ENCODE results near the gene SLC20A1.

The SLC20A1 gene

DNA sequence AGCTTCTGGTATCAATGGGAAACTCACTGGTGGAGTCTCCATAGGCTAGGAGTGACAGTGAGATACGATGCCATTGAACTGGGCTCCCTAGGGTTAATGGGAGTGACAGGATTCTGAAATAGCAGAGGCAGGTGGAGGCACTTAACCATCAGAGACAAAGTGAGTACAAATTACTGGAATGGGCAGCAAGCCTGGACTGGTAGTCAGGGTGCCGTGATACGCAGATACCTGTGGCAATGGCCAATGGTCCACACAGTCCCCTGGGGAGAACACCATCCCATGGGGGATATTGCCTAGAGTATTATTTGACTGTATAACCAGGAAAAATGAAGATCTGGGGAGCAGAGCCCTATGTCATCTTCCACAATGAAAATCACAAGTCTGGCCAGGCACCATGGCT, 44.0 kb upstream of the SLC20A1 start:
- H3K79me2 ChIP-seq (ENCODE audit: low read length), result no peaks in the 10 kb centered on the region
- no peak for TF ChIP-seq EZH2 (optimal IDR thresholded peaks at IDR 0.05; ENCODE audit: low read depth, low read length)
- TF ChIP-seq EZH2phosphoT487 (IDR thresholded peaks at IDR 0.05; ENCODE audit: low read length), result no peak
- TF ChIP-seq, protein P1, sequence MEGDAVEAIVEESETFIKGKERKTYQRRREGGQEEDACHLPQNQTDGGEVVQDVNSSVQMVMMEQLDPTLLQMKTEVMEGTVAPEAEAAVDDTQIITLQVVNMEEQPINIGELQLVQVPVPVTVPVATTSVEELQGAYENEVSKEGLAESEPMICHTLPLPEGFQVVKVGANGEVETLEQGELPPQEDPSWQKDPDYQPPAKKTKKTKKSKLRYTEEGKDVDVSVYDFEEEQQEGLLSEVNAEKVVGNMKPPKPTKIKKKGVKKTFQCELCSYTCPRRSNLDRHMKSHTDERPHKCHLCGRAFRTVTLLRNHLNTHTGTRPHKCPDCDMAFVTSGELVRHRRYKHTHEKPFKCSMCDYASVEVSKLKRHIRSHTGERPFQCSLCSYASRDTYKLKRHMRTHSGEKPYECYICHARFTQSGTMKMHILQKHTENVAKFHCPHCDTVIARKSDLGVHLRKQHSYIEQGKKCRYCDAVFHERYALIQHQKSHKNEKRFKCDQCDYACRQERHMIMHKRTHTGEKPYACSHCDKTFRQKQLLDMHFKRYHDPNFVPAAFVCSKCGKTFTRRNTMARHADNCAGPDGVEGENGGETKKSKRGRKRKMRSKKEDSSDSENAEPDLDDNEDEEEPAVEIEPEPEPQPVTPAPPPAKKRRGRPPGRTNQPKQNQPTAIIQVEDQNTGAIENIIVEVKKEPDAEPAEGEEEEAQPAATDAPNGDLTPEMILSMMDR (IDR thresholded peaks at IDR 0.05; ENCODE audit: low read length), result no peak
- no peaks in the 10 kb centered on the region for H3K9me3 ChIP-seq (replicated peaks; ENCODE audit: insufficient read depth, low read length)
- no peaks in the 10 kb centered on the region for H3K27me3 ChIP-seq (replicated peaks; ENCODE audit: insufficient read depth, low read length)
- no peaks in the 10 kb centered on the region for H3K4me1 ChIP-seq (ENCODE audit: low read length)
- DNase-seq, result no peak
- no peaks in the 10 kb centered on the region for H3F3A ChIP-seq (ENCODE audit: insufficient read depth, low read length)
- H4K20me1 ChIP-seq (ENCODE audit: insufficient read depth, low read length), result no peaks in the 10 kb centered on the region
- H3K36me3 ChIP-seq (replicated peaks; ENCODE audit: insufficient read depth, low read length), result no peaks in the 10 kb centered on the region
- H3K9me2 ChIP-seq (replicated peaks; ENCODE audit: insufficient read depth, low read length), result no peaks in the 10 kb centered on the region
- no peak overlapping the region for H3K4me2 ChIP-seq (ENCODE audit: low read depth, low read length)
- H3K4me3 ChIP-seq (ENCODE audit: low read length), result no peak overlapping the region
- no peak overlapping the region for H3K27ac ChIP-seq (ENCODE audit: low read length)
- no peak overlapping the region for H3K9ac ChIP-seq (ENCODE audit: low read length)
- H2AFZ ChIP-seq (ENCODE audit: low read length), result no peak overlapping the region

DNA sequence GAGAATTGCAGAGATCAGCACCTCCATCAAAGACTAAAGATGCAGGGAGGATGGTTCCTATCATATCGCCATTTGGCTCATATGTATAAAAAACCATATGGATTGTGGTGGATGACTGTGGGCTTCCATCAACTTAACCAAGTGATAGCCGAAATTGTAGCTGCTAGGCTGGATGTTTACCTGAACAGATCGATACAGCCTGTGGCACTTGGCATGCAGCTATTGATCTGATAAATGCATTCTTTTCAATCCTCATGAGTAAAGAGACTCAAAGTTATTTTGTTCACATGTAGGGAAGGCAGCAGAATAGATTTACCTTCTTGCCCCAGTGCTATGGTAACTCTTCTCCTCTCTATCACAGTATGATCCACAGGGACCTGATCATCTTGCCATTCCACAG, 42.8 kb upstream of the SLC20A1 start:
- no peak overlapping the region for H3K4me2 ChIP-seq (ENCODE audit: low read depth, low read length)
- no peak for DNase-seq
- H3F3A ChIP-seq (ENCODE audit: insufficient read depth, low read length), result no peaks in the 10 kb centered on the region
- H3K9me2 ChIP-seq (replicated peaks; ENCODE audit: insufficient read depth, low read length), result no peaks in the 10 kb centered on the region
- H2AFZ ChIP-seq (ENCODE audit: low read length), result no peak overlapping the region
- no peak overlapping the region for H3K4me3 ChIP-seq (ENCODE audit: low read length)
- H3K4me1 ChIP-seq (ENCODE audit: low read length), result no peaks in the 10 kb centered on the region
- H3K27me3 ChIP-seq (replicated peaks; ENCODE audit: insufficient read depth, low read length), result no peaks in the 10 kb centered on the region
- no peak overlapping the region for H3K9ac ChIP-seq (ENCODE audit: low read length)
- H3K36me3 ChIP-seq (replicated peaks; ENCODE audit: insufficient read depth, low read length), result no peaks in the 10 kb centered on the region
- TF ChIP-seq EZH2phosphoT487 (IDR thresholded peaks at IDR 0.05; ENCODE audit: low read length), result no peak
- TF ChIP-seq, protein P1 (IDR thresholded peaks at IDR 0.05; ENCODE audit: low read length), result no peak
- TF ChIP-seq EZH2 (optimal IDR thresholded peaks at IDR 0.05; ENCODE audit: low read depth, low read length), result no peak
- H3K9me3 ChIP-seq (replicated peaks; ENCODE audit: insufficient read depth, low read length), result no peaks in the 10 kb centered on the region
- no peaks in the 10 kb centered on the region for H3K79me2 ChIP-seq (ENCODE audit: low read length)
- H3K27ac ChIP-seq (ENCODE audit: low read length), result no peak overlapping the region
- no peaks in the 10 kb centered on the region for H4K20me1 ChIP-seq (ENCODE audit: insufficient read depth, low read length)

DNA sequence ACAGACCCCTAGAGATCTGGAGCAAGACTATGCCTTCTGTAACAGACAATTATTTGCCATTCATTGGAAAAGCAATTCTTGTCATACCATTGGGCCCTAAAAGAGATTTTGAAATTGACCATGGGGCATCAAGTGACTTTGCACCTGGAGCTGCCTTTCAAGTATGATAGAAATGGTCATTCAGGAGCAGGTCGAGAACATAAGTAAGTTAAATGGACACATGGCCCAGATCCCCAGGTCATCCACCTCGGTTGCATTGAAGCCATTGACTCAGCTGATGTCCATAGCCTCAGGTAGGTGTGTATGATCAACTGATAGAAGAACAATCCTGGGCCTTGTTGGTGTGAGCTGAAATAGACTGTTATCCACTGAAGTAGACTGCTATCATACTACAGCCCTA, 42.0 kb upstream of the SLC20A1 start:
- no peak overlapping the region for H3K9ac ChIP-seq (ENCODE audit: low read length)
- no peaks in the 10 kb centered on the region for H3K9me3 ChIP-seq (replicated peaks; ENCODE audit: insufficient read depth, low read length)
- no peak overlapping the region for H3K27ac ChIP-seq (ENCODE audit: low read length)
- no peaks in the 10 kb centered on the region for H3K79me2 ChIP-seq (ENCODE audit: low read length)
- no peak for DNase-seq
- no peaks in the 10 kb centered on the region for H3K36me3 ChIP-seq (replicated peaks; ENCODE audit: insufficient read depth, low read length)
- H3K27me3 ChIP-seq (replicated peaks; ENCODE audit: insufficient read depth, low read length), result no peaks in the 10 kb centered on the region
- H3F3A ChIP-seq (ENCODE audit: insufficient read depth, low read length), result no peaks in the 10 kb centered on the region
- no peaks in the 10 kb centered on the region for H3K9me2 ChIP-seq (replicated peaks; ENCODE audit: insufficient read depth, low read length)
- H3K4me2 ChIP-seq (ENCODE audit: low read depth, low read length), result no peak overlapping the region
- TF ChIP-seq EZH2 (optimal IDR thresholded peaks at IDR 0.05; ENCODE audit: low read depth, low read length) (no peak), EZH2phosphoT487 (IDR thresholded peaks at IDR 0.05; ENCODE audit: low read length) (no peak)
- TF ChIP-seq, protein P1 (IDR thresholded peaks at IDR 0.05; ENCODE audit: low read length), result no peak
- H3K4me1 ChIP-seq (ENCODE audit: low read length), result no peaks in the 10 kb centered on the region
- no peaks in the 10 kb centered on the region for H4K20me1 ChIP-seq (ENCODE audit: insufficient read depth, low read length)
- H3K4me3 ChIP-seq (ENCODE audit: low read length), result no peak overlapping the region
- no peak overlapping the region for H2AFZ ChIP-seq (ENCODE audit: low read length)
